GM18498 (cell line): ENCODE results near the gene NELL2.

ENCODE experiments used
- ATAC-seq: cut with Tn5 transposase; IDR thresholded peaks from one replicate; pipeline ENCODE4 v1.9.1; 2021; ENCODE audit warnings: mild to moderate bottlenecking, moderate library complexity; ENCODE audit not compliant: unreplicated experiment

The NELL2 gene

GRCh38 chr12:44627387-44628166, 248.5 kb downstream of the NELL2 start:
- no peak for ATAC-seq

- no peak for ATAC-seq
These were observed 249.2 kb downstream of the NELL2 start for GRCh38 chr12:44626883-44627282.

GRCh38 chr12:44618946-44619345, 257.2 kb downstream of the NELL2 start:
- no peak for ATAC-seq

- ATAC-seq: no peak
These were observed 259.7 kb downstream of the NELL2 start for GRCh38 chr12:44616402-44616801.

- ATAC-seq: no peak
These were observed 264.6 kb downstream of the NELL2 start for GRCh38 chr12:44611538-44611937.

- ATAC-seq: no peak
These were observed 272.4 kb downstream of the NELL2 start for GRCh38 chr12:44603701-44604100.

- no peak for ATAC-seq
These were observed 283.5 kb downstream of the NELL2 start for GRCh38 chr12:44592626-44593025.

- ATAC-seq: no peak
These were observed 286.4 kb downstream of the NELL2 start for GRCh38 chr12:44589697-44590096.

- no peak for ATAC-seq
These were observed 287.5 kb downstream of the NELL2 start for GRCh38 chr12:44588651-44589050.

GRCh38 chr12:44584625-44585024, 291.5 kb downstream of the NELL2 start:
- ATAC-seq: no peak

GRCh38 chr12:44582521-44582920, 293.6 kb downstream of the NELL2 start:
- ATAC-seq: no peak

- no peak for ATAC-seq
These were observed 294.4 kb downstream of the NELL2 start for GRCh38 chr12:44581642-44582242.

GRCh38 chr12:44574586-44574985, 301.5 kb downstream of the NELL2 start:
- no peak for ATAC-seq

- ATAC-seq: no peak
These were observed 302.4 kb downstream of the NELL2 start for GRCh38 chr12:44573723-44574122.

GRCh38 chr12:44571006-44571550, 305.0 kb downstream of the NELL2 start:
- no peak for ATAC-seq

GRCh38 chr12:44570036-44570583, 306.0 kb downstream of the NELL2 start:
- ATAC-seq: no peak

- ATAC-seq: no peak
These were observed 311.0 kb downstream of the NELL2 start for GRCh38 chr12:44565163-44565562.

GRCh38 chr12:44563486-44563885, 312.6 kb downstream of the NELL2 start:
- no peak for ATAC-seq

GRCh38 chr12:44558340-44559100, 317.6 kb downstream of the NELL2 start:
- no peak for ATAC-seq

GRCh38 chr12:44555454-44555853, 320.7 kb downstream of the NELL2 start:
- no peak for ATAC-seq

- ATAC-seq: no peak
These were observed 324.5 kb downstream of the NELL2 start for GRCh38 chr12:44551631-44552030.
